HG03108 (cell line): ENCODE data around the gene TENT4A.

Source experiments
- ATAC-seq: cut with Tn5 transposase; IDR thresholded peaks from one replicate; pipeline ENCODE4 v1.9.1; 2021; ENCODE audit warnings: moderate library complexity; ENCODE audit not compliant: unreplicated experiment

The TENT4A gene

DNA sequence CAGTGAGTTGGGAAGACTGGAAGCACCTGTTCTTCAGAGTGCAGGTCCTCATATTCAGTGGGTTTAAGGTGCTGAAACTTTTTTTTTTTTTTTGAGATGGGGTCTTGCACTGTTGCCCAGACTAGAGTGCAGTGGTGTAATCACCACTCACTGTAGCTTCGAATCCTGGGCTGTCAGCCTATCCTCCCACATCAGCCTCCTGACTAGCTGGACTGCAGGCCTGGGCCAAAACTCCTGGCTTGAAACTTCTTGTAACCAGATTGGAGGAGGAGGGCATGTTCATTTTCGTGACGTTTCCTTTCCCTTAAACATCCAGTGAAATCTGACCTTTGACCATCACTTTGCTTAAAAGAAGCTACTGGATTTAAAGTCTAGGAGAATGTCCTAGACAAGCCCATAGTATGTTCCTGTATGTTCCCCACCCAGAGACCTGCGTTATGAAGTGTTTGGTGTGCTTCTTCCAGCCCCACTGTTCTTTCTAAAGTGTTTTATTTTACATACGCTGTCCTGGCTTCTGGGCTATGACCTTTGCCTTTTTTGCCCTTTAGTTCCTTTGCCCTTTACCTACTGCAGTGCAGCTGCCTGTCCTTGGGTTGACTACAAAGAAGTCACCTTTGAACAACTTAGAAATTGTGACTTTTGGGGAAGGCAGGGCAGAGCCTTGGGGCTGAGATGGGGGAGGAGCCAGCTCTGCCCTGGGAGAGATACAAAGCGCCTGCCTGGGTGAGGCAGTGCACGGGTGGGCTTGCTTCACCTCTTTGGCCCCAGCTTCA lies 18.4 kb downstream of the TENT4A start:
- no peak for ATAC-seq

DNA sequence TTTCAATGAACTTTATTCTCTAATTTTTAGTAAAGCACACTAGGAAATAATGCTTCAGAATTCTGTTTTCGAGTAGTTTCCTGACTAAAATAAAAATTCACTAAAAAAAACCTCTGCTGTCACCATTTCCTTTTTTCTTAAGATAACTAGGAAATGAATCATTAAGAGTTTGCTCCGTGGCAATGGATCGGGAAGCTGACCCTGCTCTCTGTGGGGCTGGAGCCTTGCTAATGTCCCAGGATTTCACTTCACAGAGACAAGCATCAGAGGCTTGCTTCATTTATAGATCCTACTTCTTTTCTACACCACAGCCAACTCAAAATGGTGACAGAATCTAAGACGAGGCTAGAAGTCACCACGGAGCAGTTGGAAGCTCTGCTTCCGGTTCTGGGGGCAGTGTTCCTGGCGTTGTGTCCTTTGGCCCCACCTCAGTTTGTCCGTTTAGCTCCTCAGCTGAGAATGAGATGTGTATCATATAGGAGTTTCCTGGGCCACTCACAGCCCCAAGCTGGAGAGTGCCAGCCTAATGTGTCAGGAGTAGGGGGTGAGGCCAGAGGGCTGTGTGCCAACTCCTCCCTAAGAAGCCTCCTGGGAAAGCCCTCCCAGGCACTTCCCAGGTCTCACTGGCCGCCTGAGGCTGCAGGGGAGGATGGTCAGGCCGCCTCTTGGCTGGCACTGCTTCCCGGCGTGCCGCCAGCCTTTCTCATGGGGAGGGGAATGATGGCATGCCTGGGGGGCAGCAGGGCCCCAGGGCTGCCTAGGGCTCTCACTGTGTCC lies 19.6 kb downstream of the TENT4A start:
- no peak for ATAC-seq

DNA sequence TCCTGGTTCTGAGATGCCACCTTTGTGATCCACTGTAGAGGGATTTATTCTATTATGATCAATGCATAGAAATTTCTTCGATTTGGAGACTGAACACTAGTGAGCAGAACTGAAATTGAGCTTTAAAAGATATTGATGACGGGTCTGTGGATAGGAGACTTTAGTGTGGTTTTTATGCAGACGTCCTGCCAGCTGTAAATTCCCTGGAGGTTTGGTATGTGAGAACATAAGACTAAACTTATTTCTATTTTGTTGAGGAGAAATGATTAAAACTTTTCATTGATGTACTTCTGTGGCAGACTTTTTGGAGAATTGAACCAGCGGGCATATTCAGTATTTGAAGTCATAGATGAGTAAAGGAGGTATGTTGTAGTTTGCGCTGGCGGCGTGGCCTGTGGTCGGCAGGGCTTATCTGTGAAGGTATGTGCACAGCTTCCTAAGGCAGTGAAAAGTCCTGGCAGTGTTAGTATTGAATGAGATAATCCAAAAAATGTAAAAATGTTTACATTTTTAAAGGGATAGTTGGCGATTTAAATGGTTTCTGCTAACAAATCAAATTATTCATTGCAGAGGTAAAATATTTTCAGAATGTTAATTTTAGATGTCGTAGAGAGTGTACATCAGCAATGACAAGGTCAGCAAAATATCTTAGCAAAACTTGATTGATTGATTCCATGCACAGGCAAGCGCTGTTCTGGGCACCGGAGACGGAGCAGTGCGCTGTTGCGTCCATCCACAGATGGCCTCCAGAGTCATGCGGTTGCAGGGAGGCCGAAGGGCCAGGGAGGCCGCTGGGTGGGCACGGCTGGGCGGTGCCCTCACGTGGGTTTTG lies 20.4 kb downstream of the TENT4A start:
- no peak for ATAC-seq

DNA sequence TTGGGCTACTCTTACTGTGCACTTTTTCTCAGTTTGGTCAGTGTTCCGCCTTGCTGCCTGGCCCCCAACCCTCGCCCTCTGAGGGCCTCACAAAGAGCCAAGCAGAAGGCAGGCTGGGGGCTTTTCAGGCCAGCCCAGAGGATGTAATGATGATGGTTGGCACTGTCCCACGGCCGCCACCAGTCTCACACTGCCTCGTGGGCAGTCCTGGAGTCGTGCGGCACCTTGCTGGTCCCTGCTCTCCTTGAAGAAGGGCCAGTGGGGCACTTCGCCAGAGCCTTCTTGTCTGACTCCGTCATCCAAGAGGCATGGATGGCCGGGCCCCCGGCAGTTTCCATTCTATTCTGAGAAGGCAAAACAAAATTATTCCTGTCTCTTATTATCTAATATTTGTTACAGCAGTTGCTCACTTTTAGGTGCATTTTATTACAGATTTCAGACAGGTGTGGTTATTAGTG lies 21.0 kb downstream of the TENT4A start:
- ATAC-seq: no peak

DNA sequence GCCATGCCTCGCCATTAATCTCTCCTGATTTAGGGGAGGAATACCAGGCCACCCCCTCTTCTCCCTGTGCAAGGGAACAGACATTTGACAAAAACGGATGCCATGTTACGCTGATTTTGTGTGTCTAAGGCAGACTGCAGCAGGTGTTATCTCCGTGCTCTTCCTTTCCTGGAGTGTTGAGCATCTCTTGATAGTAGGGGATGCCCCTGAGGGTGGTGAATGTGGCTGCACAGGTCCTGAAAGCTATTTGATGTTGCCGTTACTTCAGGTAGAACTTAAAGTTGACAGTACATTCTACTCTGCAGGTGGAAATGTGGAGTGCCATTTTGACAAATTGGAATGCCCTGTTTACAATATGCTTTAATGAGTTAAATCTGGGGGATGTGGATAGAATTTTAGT lies 21.5 kb downstream of the TENT4A start:
- ATAC-seq: no peak

DNA sequence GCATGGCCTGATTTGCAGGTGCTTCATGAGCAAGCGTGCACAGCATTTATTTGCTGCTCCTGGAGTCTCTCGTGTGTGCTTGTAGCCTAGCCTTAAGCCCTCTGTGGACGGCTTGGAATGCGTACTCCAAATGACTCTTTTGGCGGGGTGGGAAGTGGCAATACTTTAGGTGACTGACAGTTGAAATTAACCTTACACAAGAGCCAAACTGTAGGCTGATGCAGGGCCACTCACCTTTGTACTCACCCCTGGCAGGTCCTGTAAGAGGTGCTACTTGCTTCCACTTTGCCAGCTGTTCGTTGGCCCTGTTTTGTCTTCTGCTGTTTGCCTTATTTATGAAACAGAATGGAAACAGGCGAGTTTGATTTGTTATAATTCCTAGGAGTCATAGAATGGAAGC lies 22.9 kb downstream of the TENT4A start:
- ATAC-seq: no peak

DNA sequence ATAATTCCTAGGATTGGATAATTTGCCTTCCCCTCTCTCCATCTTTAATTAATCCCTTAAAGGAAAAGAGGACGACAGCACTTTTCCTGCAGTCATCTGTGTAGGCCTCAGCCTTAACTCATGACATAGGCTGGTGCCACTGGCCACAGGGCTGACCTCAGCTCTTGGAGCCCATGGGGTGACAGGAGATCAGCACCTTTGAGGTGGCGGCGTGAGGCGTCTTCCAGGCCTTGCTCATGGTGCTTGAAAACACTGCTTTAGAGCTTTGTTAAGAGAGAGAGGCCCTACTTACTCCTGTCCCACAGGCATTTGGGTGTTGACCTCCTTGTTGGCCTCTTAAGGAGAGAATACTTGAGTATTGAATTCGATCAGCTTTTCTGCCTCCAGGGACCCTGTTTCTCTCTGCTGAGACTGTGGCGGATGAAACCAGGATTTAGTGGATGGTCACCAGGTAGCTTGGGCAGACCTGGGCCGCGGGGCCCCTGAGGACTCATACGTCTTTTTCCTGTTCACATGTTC lies 23.4 kb downstream of the TENT4A start:
- no peak for ATAC-seq

DNA sequence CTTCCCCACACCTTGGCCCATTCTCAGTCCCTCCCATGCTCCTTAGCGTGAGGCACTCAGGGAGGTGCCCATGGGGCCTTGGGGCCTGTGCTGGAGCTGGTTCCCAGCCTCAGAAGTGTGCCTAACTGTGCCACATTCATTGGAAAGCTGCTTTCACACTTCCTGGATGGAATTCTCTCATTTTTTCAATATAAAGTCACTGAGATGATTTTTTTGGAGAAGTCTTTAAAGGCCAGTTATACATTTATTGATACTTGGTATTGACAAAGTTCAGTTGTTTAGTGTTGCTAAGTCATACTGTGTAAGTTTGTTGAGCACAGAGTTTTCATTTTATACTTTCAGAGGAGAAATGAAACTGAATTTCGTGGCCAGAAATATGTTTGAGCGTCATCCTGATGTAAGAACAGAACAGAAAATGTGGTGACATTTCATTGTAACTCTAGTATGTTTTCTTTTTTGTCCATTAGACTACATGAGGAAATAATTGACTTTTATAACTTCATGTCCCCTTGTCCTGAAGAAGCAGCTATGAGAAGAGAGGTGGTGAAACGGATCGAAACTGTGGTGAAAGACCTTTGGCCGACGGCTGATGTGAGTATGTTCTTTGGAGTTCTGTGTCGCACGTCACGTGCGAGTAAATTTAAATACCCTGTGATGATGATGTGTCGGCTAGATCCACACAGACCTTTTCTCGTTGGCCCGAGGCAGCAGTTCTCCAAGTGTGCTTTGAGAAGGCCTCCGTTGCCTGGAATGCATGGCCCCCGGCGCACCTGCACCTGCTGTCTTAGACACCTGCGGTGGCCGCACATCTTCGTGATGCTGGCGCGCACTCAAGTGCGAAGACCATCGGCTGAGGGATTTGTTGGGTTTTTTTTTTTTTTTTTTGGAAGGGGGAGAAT lies 24.1 kb downstream of the TENT4A start:
- ATAC-seq: peak; percentile 48

DNA sequence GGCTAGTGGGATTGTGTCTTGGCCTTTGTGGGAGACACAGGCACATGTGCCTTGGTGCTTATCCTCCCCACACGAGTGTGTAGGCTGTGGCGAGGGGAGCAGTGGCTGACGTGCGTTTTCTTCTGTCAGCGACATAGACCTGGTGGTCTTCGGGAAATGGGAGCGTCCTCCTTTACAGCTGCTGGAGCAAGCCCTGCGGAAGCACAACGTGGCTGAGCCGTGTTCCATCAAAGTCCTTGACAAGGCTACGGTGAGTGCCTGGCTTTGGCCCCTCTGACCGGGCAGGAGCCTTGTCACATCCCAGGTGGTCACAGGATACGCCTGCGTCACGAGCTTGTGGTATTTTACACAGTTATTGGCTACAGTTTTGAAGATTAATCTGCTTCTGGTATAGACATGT lies 26.4 kb downstream of the TENT4A start:
- no peak for ATAC-seq

DNA sequence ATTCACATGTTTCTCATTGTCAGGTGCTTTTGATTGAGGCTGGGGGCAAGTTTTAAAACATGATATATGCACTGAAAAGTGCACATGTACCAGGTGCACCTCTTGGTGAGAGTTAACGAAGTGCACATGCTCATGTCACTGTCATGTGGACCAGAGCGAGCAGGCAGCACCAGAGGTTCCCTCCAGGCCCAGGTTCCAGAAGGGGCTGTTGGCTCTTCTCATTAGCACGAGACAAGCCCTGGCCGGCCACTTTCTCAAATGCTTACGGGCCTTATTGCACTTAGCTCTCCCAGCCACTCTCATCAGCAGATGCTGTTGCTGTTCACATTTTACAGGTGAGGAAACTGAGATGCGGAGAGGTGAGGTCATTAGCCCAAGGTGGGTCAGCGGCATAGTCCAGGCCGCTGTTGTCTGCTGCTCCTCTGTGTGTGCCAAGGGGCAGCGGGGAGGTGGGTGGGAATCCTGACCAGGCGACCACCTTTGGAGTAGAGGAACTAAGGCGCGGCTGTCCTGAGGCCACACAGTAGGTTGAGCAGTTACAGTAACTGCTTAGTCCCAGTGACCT lies 27.4 kb downstream of the TENT4A start:
- no peak for ATAC-seq

DNA sequence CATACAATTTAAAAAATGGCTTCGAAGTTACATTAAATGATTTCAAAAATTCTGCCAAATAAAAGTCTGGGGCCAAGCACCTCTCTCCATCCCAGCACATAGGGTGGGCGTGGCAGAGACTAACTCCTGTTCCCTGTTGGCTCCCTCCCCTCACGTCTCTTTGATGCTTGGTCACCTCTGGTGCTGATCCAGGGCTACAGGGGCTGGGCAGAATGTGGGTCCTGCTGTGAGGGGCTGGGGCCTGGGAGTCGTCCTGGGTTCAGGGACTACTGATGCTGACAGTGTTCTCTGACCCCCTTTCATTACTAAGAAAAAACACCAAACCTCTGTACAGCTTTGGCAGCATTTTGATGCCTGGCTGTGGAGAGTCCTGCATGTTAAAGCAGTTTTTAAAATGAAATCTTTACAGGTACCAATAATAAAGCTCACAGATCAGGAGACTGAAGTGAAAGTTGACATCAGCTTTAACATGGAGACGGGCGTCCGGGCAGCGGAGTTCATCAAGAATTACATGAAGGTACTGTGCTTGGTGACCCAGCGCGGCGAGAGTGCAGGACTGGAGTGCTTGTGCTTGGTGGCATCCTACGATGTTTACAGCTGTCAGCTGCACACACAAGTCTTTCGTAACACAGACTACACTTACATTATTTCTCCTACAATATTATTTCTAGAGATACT lies 29.0 kb downstream of the TENT4A start:
- ATAC-seq: no peak

DNA sequence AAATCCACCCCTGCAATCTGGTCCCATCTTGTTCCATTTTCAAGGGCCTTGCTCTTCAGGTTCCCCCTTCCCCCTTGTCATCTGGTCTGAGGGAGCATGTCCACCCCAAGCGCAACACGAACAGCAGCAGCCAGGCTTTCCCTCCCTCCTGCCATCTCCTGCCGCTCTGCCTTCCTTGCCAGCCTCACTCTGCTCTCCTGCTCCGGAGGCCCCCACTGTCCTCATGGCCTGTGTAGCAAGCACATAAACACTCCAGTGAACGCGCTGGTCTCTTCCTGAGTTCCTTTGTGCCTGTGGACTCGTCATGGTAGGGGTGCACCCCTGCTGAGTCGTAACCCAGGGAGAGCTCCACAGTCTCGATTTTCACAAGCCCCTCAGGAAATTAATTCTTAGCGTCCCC lies 29.9 kb downstream of the TENT4A start:
- no peak for ATAC-seq

DNA sequence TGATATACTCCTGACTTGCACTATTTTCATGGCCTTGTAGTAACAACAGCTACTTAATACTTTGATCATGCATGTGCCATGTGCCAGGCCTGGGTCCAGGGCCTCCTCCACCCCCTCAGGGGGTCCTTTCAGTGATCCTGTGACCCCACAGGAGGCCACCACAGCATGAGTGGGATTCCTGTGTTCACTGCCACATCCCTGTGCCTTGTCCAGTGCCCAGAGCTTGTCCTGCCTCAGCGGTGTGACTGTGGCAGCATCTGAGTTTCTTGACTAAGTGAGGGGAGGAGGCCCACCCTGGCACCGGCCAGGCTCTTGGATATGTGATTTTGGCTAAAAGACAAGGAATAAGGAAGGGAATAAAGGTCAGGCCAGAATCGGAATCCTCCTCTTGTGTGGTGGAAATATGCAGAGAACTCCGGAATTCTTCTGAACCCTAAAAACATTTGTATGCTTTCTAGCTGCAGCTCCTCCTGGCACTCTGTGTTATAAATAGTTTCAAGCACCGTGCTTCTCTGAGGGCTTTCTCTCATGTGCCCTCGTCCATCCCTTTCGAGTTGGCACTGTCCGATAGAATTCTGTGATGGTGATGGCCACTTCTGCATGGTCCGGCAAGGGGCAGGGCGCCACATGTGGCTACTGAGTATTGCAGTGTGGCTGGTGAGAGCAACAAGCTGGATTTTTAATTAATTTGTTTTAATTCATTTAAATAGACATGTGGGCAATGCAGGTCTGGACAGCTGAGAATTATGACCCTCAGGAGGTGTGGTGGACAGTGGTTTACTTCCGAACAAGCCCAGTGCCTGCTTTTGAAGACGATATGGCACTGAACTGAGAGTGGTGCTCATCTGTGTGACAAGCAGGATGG lies 31.8 kb downstream of the TENT4A start:
- no peak for ATAC-seq

DNA sequence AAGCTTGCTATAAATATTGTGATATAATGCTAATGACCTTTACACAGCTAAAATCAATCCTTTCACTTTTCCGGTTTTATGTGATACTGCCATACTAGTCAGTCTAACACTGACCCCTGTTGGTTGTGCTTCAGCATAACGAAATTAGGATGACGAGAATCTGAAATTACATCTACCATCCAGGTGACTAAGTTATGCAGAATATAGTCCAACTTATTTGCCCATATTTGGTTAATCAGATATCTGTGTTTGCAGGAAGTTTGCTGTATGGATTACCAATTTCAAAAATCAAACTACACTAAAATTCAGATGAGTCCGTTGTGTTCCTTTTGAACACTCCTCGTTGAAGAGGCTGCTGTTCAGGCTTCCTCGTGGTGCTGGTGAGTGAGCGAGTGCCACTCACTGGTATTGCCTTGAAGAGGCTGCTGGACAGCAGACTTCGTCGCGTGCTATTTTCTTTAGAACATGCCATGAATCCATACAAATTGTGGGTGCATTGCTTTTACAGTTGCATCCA lies 32.5 kb downstream of the TENT4A start:
- peak; percentile 60 for ATAC-seq

DNA sequence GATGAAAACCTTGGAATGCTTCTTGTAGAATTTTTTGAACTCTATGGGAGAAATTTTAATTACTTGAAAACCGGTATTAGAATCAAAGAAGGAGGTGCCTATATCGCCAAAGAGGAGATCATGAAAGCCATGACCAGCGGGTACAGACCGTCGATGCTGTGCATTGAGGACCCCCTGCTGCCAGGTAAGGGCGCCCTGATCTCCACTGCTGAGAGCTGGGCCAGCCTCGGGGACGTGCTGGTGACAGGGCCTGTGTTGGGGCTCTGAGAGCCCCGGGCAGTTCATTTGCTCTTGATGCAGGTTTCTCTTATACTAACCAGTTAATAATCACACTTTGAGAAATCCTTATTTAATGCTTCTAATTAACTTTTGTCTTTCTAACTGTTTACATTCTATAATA lies 33.0 kb downstream of the TENT4A start:
- no peak for ATAC-seq

DNA sequence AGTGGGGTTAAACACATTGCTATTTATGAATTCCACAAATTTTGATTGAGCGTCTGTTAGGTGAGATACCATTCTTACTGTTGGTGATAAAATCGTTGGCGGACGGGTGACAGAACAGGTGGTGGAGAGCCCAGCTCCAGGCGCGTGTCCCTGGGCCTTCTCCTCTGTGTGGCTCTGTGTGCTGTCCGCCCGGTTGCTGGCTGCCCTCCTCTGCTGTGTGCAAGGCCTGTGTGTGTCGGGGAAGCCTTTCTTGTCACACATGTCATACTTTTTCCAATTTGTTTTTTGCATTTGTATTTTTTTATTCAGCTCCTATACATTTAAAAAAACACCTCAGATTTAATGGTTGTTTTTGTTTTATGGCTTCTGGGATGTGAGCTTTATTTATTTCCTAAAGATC lies 33.9 kb downstream of the TENT4A start:
- ATAC-seq: no peak

DNA sequence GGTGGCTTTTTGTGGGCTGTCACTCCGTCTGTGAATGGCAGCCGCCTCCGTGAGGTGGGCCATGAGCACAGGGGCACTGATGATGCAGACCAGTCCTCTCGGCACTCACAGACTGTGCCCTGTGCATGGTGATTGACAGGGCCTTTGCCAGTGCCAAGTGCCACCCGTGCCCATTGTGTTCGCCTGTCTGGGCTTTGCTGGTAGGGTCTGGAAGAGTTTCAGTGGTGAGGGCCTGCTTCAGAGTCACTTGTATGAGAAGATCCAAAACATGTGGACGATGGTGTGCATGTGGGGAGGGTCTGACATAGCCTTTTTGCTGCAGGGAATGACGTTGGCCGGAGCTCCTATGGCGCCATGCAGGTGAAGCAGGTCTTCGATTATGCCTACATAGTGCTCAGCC lies 34.9 kb downstream of the TENT4A start:
- no peak for ATAC-seq

DNA sequence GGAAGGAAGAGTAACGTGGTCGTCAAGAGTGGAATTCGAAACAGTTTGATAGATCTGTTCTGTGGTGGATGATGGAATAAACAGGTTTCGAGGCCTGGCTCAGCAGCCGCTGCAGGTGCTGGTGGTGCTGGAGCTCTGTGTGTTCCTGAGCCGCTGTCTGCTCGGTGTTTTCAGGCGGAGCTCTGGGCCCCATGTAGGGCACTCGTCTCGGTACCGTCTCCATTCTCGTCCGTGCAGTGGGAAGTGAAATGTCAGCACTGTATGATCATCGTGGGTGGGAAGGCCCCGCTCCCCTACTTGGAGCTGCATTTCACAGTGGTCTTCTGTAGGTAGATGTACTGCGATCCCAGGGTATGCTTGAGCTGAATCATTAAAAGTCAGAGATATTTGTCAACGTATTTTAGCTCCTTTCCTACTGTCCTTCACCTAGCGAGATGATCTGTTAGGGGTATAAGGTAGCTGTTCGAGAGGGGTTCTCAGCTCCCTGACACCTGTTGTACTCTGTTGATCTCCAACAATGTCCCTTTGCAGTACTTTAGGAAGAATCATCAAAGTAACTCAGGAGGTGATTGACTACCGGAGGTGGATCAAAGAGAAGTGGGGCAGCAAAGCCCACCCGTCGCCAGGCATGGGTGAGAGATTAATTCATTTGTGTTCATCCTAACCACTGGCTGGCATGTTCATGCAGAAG lies 35.9 kb downstream of the TENT4A start:
- no peak for ATAC-seq
